Naive thymus-derived CD4-positive, alpha-beta T cell (primary cell): ENCODE measurements around the gene GLCCI1. TPM values are rescaled to one million over a fixed set of nuclear protein-coding genes. Genes with fewer than 3 reads are reported as not detected.

Experiments used
- ATAC-seq: fragments of 150-1000 bp; cut with Tn5 transposase; 2 replicates; pipeline ENCODE4 v1.10.0; 2021; ENCODE audit warnings: mild to moderate bottlenecking, moderate library complexity
- CTCF ChIA-PET: fragments of 350-600 bp; sonication (Branson Sonifier 250); formaldehyde crosslinking; loops from one replicate; lab custom pipeline; 2021; ENCODE audit warnings: antibody characterized with exemption; lab: Charles Lee
- POLR2A ChIA-PET: fragments of 350-600 bp; sonication (Branson Sonifier 250); formaldehyde crosslinking; loops from one replicate; lab custom pipeline; 2021; ENCODE audit warnings: antibody characterized with exemption, inconsistent platforms; lab: Charles Lee
- DNase-seq, 9 donors: peaks; one replicate each; pipeline versions ENCODE4 v3.0.0 to v3.0.0-alpha.2; 2020 to 2022; ENCODE audit warnings: mixed read lengths in 1 of 9
- H3K27ac ChIP-seq: one replicate; pipeline ENCODE4 v1.7.0; 2013; ENCODE audit warnings: mild to moderate bottlenecking, low read depth, low read length, moderate library complexity
- H3K27me3 ChIP-seq, 2 donors: one replicate each; pipeline ENCODE4 v1.7.0; 2013; ENCODE audit warnings: low read length in 2 of 2, mild to moderate bottlenecking in 2 of 2, moderate library complexity in 2 of 2; ENCODE audit not compliant: control insufficient read depth in 2 of 2, insufficient read depth in 2 of 2
- H3K36me3 ChIP-seq, 3 experiments: 1 replicate in 2 of 3; 2 replicates in 1 of 3; pipeline ENCODE4 v1.7.0; 2013; ENCODE audit warnings: low read length in 3 of 3, mild to moderate bottlenecking in 3 of 3, moderate library complexity in 1 of 3; ENCODE audit not compliant: insufficient read depth in 3 of 3, control insufficient read depth in 2 of 3
- H3K4me1 ChIP-seq, 2 donors: one replicate each; pipeline ENCODE4 v1.7.0; 2013; ENCODE audit warnings: low read length in 2 of 2, mild to moderate bottlenecking in 2 of 2, moderate library complexity in 1 of 2; ENCODE audit not compliant: control insufficient read depth in 2 of 2, insufficient read depth in 2 of 2
- H3K4me3 ChIP-seq: 2 replicates; pipeline ENCODE4 v1.7.0; 2013; ENCODE audit warnings: mild to moderate bottlenecking, low read length
- H3K9me3 ChIP-seq, 3 experiments: 1 replicate in 2 of 3; 2 replicates in 1 of 3; pipeline ENCODE4 v1.7.0; 2013; ENCODE audit warnings: low read length in 3 of 3; ENCODE audit not compliant: control insufficient read depth in 2 of 3
- H3K27ac Mint-ChIP-seq, 9 donors: one replicate each; pipeline ENCODE4 v1.8.0; 2020 to 2022; ENCODE audit warnings: mixed read lengths in 9 of 9, mild to moderate bottlenecking in 8 of 9, moderate library complexity in 5 of 9, inconsistent platforms in 2 of 9
- H3K27me3 Mint-ChIP-seq, 5 donors: one replicate each; pipeline ENCODE4 v1.8.0; 2021 to 2022; ENCODE audit warnings: mixed read lengths in 5 of 5, mild to moderate bottlenecking in 1 of 5
- H3K36me3 Mint-ChIP-seq, 5 donors: one replicate each; pipeline ENCODE4 v1.8.0; 2020 to 2022; ENCODE audit warnings: mixed read lengths in 5 of 5, mild to moderate bottlenecking in 3 of 5, inconsistent platforms in 1 of 5
- H3K4me1 Mint-ChIP-seq, 7 donors: one replicate each; pipeline ENCODE4 v1.8.0; 2020 to 2022; ENCODE audit warnings: mixed read lengths in 7 of 7, mild to moderate bottlenecking in 3 of 7, inconsistent platforms in 1 of 7
- H3K4me3 Mint-ChIP-seq, 10 donors: one replicate each; pipeline ENCODE4 v1.8.0; 2020 to 2022; ENCODE audit warnings: mild to moderate bottlenecking in 10 of 10, mixed read lengths in 10 of 10, moderate library complexity in 6 of 10, inconsistent platforms in 2 of 10
- H3K9me3 Mint-ChIP-seq, 11 donors: one replicate each; pipeline ENCODE4 v1.8.0; 2020 to 2022; ENCODE audit warnings: mixed read lengths in 11 of 11, mild to moderate bottlenecking in 4 of 11, inconsistent platforms in 1 of 11, moderate library complexity in 1 of 11
- intact Hi-C, 2 donors: fragments of 100-400 bp; cut with micrococcal nuclease; formaldehyde crosslinking; loops; one replicate each; pipeline ENCODE4 v1.15.1; 2023
- polyA plus RNA-seq, 2 donors: library from polyadenylated mRNA; unstranded; fragments of 300-500 nt; fragmentation: Illumina TruSeq; gene quantifications; one replicate each; pipeline ENCODE4 v1.2.3, GENCODE V29; 2021
- total RNA-seq, 6 experiments: library from RNA in 5 of 6; stranded (reverse) in 5 of 6; gene quantifications; 1 replicate in 5 of 6; 2 replicates in 1 of 6; pipeline ENCODE4 v1.2.3 and lab custom pipeline; 2021 to 2026

The GLCCI1 gene
- 10 to 100 TPM; 24.9 to 43.1 (median 35.4) TPM for total RNA-seq
- 10 to 100 TPM in 1 of 2 donors, 1 to 10 TPM in 1; 6.9 to 12.7 TPM for polyA plus RNA-seq
- 20.3 reads per million, percentile 51 among the genes with 10 or more reads in this experiment for total RNA-seq (lab: John Stamatoyannopoulos, UW)

DNA sequence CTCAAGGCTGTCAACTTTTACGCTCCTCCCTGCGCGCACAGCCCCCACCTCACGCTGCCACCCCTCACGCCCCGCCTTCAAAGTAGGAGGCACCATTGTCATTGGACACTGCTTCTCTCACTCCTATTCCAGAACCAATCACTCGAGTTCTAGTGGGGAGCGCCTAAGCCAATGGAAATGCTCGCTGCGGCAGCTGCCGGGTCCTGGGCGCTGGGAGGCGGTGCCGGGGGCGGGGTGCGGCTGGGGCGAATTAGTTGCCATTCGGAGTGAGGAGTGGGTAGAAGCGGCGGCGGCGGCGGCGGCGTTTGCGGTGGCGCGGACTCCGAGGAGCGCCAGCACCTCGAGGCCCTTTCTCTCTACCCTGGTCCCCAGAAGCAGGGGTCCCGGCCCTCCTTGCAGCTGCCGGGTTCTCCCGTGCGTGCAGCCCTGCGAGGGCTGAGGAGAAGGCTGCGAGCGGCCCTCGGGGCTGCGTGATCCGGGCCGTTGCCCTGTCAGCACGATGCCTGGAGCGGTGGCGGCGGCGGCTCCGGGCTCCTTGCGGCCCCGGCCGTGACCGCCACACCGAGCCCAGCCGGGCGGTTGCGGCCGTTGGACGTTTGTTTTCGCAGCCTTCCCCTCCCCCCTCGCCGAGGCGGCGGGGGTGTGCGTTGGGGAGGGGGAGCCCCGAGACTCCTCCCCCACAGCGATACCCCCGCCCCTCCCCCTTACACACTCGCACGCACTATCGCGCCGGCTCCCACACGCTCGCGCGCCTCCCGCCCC lies at the start of gene GLCCI1:
TSS of gene GLCCI1 (plus strand) at position 253 of the 762 bp plus-strand sequence. CDS start 555 bp downstream, outside the sequence.
- DNase-seq (peak; percentile 90 to 98 (median 97)), ATAC-seq (peak; percentile 95)
- peak within 1 kb of the TSS in 9 of 10 donors; percentile 88 to 99 (median 94) for H3K4me3 Mint-ChIP-seq
- intact Hi-C loops, result loop anchor here (1.0 to 5.0 kb wide), 17 partner anchors 21 to 786 kb away; partner anchors contain the start of genes C1GALT1 (in 2 of the 2), UMAD1 (in 2 of the 2) and MIOS (in 1 of the 2)
- ChIA-PET CTCF (interaction anchor here (0.7 kb wide), 1 partner anchor 157 kb away, joined by 3 read pairs; no protein-coding TSS in a partner anchor), POLR2A (interaction anchor here (0.6 to 5.7 kb wide), 36 partner anchors 10 to 1696 kb away, joined by 3 to 43 read pairs (median 4); partner anchors contain the start of gene UMAD1)
- Histone ChIP-seq H3K27me3 (no peaks in the 10 kb centered on the region), H3K9me3 (no peaks in the 10 kb centered on the region), H3K27ac (peak within 1 kb of the TSS; percentile 88), H3K4me1 (peaks cover 16 to 42% of the 10 kb centered on the region in 2 donors), H3K4me3 (peak within 1 kb of the TSS; percentile 75), H3K36me3 (peaks cover 0 to 6% (median 0%) of the 10 kb centered on the region in 3 experiments)
- H3K27ac Mint-ChIP-seq, result peak within 1 kb of the TSS; percentile 78 to 98 (median 91)
- H3K9me3 Mint-ChIP-seq, result no peaks in the 10 kb centered on the region
- H3K4me1 Mint-ChIP-seq, result peaks cover 5 to 39% (median 29%) of the 10 kb centered on the region in 7 donors
- peaks cover 0 to 1% (median 0%) of the 10 kb centered on the region in 5 donors for H3K36me3 Mint-ChIP-seq
- H3K27me3 Mint-ChIP-seq, result no peaks in the 10 kb centered on the region

DNA sequence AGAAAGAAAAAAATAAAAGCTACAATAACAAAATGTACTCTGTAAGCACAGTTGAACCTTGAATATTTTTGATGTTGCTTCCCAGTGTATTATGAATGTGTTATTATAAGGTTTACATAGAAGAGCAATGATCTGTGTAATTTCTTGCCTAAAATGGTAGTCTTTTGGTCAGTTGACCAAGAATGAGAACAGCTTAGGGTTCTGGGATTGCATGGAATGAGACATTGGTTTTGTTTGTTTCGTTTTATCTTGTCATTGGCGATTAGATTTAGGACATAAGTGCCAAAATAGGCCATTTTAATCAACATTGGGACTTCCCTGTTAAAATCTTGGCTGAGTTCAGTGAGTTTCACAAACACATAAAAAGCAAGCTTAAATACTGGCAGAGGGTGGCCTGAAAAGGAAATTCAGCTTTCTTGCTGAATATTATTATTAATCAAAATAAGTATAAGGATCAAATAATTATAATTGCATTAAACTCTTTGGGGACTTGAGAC lies 49.1 kb upstream of the GLCCI1 start:
- H3K27ac ChIP-seq, result no peak overlapping the region
- H3K27ac Mint-ChIP-seq, result no peak overlapping the region
- POLR2A ChIA-PET, result interaction anchor here (1.3 kb wide), 1 partner anchor 48 kb away, joined by 4 read pairs; no protein-coding TSS in a partner anchor
- H3K4me3 ChIP-seq, result no peak overlapping the region
- H3K4me1 Mint-ChIP-seq, result peaks cover 12 to 30% (median 15%) of the 10 kb centered on the region in 7 donors
- H3K27me3 Mint-ChIP-seq, result no peaks in the 10 kb centered on the region
- H3K4me1 ChIP-seq, result peaks cover 0 to 7% of the 10 kb centered on the region in 2 donors
- intact Hi-C loops, result no loop called here
- H3K36me3 ChIP-seq, result no peaks in the 10 kb centered on the region
- no peak overlapping the region for H3K4me3 Mint-ChIP-seq
- DNase-seq (no peak), ATAC-seq (no peak)
- CTCF ChIA-PET, result interaction anchor here (0.6 to 1.4 kb wide), 2 partner anchors 25 to 54 kb away, joined by 3 to 4 read pairs; no protein-coding TSS in a partner anchor
- H3K9me3 Mint-ChIP-seq, result peaks cover 0 to 3% (median 0%) of the 10 kb centered on the region in 11 donors
- no peaks in the 10 kb centered on the region for H3K27me3 ChIP-seq
- no peaks in the 10 kb centered on the region for H3K9me3 ChIP-seq
- peaks cover 6 to 17% (median 12%) of the 10 kb centered on the region in 5 donors for H3K36me3 Mint-ChIP-seq

DNA sequence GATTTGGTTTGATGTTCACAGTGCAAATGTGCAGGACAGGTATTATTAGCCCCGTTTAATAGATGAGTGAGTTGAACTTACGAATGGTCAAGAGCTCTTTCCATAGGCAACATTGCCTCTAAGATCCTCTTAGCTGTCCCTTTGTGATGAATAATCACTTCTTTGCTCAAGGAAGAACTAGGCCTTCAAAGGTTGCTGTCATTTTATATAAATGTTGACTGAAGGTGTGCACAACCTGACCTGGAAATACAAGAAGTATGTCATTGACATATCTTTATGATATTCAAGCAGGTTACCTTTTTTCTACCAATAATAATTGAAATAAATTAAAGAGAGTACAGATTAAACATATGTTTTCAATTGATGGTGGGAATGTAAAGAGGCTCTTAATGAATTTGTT lies 48.5 kb upstream of the GLCCI1 start:
- Histone ChIP-seq H3K27ac (no peak overlapping the region), H3K27me3 (no peaks in the 10 kb centered on the region), H3K36me3 (no peaks in the 10 kb centered on the region), H3K9me3 (no peaks in the 10 kb centered on the region), H3K4me1 (peaks cover 0 to 8% of the 10 kb centered on the region in 2 donors), H3K4me3 (peak overlapping the region; percentile 26)
- Mint-ChIP-seq H3K4me3 (peak overlapping the region in 3 of 10 donors; percentile 66 to 80 (median 77)), H3K27ac (no peak overlapping the region), H3K9me3 (peaks cover 0 to 3% (median 0%) of the 10 kb centered on the region in 11 donors), H3K27me3 (no peaks in the 10 kb centered on the region), H3K36me3 (peaks cover 6 to 17% (median 12%) of the 10 kb centered on the region in 5 donors), H3K4me1 (peaks cover 14 to 33% (median 18%) of the 10 kb centered on the region in 7 donors)
- DNase-seq, result no peak
- POLR2A ChIA-PET, result interaction anchor here (1.0 to 1.3 kb wide), 3 partner anchors 46 to 50 kb away, joined by 4 read pairs; no protein-coding TSS in a partner anchor
- no peak for ATAC-seq
- CTCF ChIA-PET, result interaction anchor here (0.7 to 1.4 kb wide), 2 partner anchors 9 to 25 kb away, joined by 3 read pairs; no protein-coding TSS in a partner anchor
- intact Hi-C loops, result loop anchor here (2.0 to 5.0 kb wide), 5 partner anchors 25 to 272 kb away; partner anchors contain the start of gene GLCCI1 (in 1 of the 2)

DNA sequence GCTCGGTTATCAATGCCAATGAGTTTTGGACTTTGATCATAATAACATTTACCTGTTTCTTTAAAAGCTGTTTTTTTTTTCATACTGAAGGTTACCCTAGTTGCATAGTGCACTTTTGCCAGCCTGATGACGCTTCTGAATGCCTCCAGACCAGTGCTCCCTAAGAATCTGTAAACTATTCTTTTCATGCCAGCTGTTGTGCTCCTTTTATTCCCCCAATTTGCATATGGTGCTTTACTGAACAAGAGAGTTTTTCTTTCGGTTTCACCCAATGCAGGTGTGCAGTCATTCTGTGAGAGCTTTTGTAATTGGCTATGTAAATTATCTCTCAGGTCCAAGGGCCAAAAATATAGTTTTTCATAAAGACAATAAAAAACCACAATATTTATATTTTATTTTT lies 48.1 kb upstream of the GLCCI1 start:
- POLR2A ChIA-PET, result interaction anchor here (1.0 to 1.3 kb wide), 3 partner anchors 45 to 50 kb away, joined by 4 read pairs; no protein-coding TSS in a partner anchor
- Histone ChIP-seq H3K27me3 (no peaks in the 10 kb centered on the region), H3K27ac (no peak overlapping the region), H3K4me1 (peaks cover 0 to 8% of the 10 kb centered on the region in 2 donors), H3K36me3 (no peaks in the 10 kb centered on the region), H3K9me3 (no peaks in the 10 kb centered on the region), H3K4me3 (peak overlapping the region; percentile 26)
- H3K27me3 Mint-ChIP-seq, result no peaks in the 10 kb centered on the region
- DNase-seq, result peak in 3 of 9 donors; percentile 5 to 13 (median 7)
- H3K4me3 Mint-ChIP-seq, result peak overlapping the region in 8 of 10 donors; percentile 60 to 83 (median 70)
- peaks cover 6 to 17% (median 12%) of the 10 kb centered on the region in 5 donors for H3K36me3 Mint-ChIP-seq
- peak; percentile 44 for ATAC-seq
- peak overlapping the region in 2 of 9 donors; percentile 18 to 71 for H3K27ac Mint-ChIP-seq
- H3K4me1 Mint-ChIP-seq, result peaks cover 14 to 33% (median 18%) of the 10 kb centered on the region in 7 donors
- CTCF ChIA-PET, result interaction anchor here (0.7 to 1.4 kb wide), 2 partner anchors 9 to 24 kb away, joined by 3 read pairs; no protein-coding TSS in a partner anchor
- intact Hi-C loops, result loop anchor here (2.0 to 5.0 kb wide), 5 partner anchors 24 to 272 kb away; partner anchors contain the start of gene GLCCI1 (in 1 of the 2)
- H3K9me3 Mint-ChIP-seq, result peaks cover 0 to 3% (median 0%) of the 10 kb centered on the region in 11 donors

DNA sequence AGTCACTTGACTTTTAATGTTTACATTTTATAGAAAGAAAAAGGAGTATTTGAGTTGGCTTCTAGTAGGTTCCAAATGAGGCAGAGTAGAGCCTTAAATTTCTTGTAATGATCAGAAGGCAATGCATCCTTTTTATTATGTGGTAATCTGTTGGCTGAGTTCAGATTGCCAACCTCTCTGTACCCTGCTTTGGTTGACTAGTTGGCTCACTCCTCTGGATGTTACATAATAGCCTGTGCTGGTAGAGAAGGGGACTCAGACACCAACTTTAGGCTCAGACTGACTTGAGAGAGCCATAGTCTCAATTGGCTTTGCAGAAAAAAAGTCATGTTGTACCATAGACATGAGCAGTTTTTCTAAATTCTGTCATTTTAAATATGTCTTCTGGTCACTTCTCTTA lies 46.8 kb upstream of the GLCCI1 start:
- Histone ChIP-seq H3K27me3 (no peaks in the 10 kb centered on the region), H3K27ac (no peak overlapping the region), H3K36me3 (no peaks in the 10 kb centered on the region), H3K4me1 (peaks cover 0 to 8% of the 10 kb centered on the region in 2 donors), H3K9me3 (no peaks in the 10 kb centered on the region), H3K4me3 (no peak overlapping the region)
- Mint-ChIP-seq H3K4me1 (peaks cover 14 to 33% (median 18%) of the 10 kb centered on the region in 7 donors), H3K27me3 (no peaks in the 10 kb centered on the region), H3K9me3 (no peaks in the 10 kb centered on the region), H3K4me3 (peak overlapping the region in 1 of 10 donors; percentile 28), H3K27ac (no peak overlapping the region), H3K36me3 (peaks cover 0 to 12% (median 8%) of the 10 kb centered on the region in 5 donors)
- ATAC-seq, result no peak
- POLR2A ChIA-PET, result no interaction called here
- intact Hi-C loops, result loop anchor here (2.0 to 5.0 kb wide), 5 partner anchors 23 to 270 kb away; partner anchors contain the start of gene GLCCI1 (in 1 of the 2)
- DNase-seq, result no peak
- CTCF ChIA-PET, result no interaction called here
